ENCODE results near the gene IL25.
"Not testable (repeated sequence)": the region's sequence is repeated elsewhere in the genome, so short reads cannot be mapped to it uniquely, and the experiment has no call there.

IL25 gene

GRCh38 chr14:23372509-23372908 lies at the start of gene IL25:
IL25 (plus strand) TSS chr14:23372809.
- DNase-seq = no peak

DNA sequence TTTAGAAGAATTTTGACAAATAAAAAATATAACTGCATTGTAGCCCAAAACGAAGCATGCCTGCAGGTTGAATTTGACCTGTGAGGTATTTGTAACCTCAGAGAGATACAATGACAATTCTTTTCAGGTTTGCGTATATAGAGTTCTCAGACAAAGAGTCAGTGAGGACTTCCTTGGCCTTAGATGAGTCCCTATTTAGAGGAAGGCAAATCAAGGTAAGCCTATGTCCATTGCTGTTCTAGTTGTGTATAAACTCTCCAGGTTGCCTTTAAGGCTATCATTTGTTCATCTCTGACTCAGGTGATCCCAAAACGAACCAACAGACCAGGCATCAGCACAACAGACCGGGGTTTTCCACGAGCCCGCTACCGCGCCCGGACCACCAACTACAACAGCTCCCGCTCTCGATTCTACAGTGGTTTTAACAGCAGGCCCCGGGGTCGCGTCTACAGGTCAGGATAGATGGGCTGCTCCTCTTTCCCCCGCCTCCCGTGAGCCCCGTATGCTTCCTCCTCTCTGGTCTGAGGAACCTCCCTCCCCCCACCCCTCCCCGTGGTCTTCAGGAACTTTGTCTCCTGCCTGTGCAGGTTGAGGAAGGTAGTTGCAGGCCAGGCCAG lies 48.7 kb upstream of the IL25 start:
- no peak for DNase-seq

- no peak for DNase-seq
These were observed 48.2 kb upstream of the IL25 start for GRCh38 chr14:23324455-23324846.

GRCh38 chr14:23324993-23325392 lies 47.6 kb upstream of the IL25 start:
- DNase-seq = no peak

DNA sequence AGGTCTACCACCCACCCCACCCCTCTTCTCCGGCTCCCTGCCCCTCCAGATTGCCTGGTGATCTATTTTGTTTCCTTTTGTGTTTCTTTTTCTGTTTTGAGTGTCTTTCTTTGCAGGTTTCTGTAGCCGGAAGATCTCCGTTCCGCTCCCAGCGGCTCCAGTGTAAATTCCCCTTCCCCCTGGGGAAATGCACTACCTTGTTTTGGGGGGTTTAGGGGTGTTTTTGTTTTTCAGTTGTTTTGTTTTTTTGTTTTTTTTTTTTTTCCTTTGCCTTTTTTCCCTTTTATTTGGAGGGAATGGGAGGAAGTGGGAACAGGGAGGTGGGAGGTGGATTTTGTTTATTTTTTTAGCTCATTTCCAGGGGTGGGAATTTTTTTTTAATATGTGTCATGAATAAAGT lies 46.9 kb upstream of the IL25 start:
- not testable (repeated sequence) for DNase-seq

DNA sequence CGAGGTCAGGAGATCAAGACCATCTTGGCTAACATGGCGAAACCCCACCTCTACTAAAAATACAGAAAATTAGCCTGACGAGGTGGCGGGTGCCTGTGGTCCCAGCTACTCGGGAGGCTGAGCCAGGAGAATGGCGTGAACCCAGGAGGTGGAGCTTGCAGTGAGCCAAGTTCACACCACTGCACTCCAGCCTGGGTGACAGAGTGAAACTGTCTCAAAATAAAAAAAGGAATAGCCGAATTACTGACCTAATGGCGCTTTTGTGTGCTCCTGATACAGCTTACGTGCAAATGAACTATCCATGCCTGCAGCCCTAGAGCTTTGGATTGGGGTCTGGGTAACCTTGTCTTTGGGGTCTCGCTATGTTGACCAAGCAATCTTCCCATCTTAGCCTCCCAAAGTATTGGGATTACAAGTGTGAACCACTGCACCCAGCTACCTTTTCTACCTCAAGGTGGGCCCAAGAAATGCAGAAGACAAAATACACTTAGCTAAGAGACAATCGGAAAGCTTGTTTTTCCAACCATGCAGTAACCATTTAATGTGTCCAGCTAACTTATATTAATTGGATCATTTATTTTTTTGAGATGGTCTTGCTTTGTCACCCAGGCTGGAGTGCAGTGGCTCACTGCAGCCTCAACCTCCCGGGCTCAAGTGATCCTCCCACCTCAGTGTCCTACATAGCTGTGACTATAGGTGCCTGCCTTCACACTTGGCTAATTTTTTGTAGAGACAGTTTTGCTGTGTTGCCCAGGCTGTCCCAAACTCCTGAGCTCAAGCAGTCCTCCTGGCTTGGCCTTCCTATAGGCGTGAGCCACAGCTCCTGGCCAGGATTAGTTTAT lies 45.9 kb upstream of the IL25 start:
- DNase-seq = no peak

DNA sequence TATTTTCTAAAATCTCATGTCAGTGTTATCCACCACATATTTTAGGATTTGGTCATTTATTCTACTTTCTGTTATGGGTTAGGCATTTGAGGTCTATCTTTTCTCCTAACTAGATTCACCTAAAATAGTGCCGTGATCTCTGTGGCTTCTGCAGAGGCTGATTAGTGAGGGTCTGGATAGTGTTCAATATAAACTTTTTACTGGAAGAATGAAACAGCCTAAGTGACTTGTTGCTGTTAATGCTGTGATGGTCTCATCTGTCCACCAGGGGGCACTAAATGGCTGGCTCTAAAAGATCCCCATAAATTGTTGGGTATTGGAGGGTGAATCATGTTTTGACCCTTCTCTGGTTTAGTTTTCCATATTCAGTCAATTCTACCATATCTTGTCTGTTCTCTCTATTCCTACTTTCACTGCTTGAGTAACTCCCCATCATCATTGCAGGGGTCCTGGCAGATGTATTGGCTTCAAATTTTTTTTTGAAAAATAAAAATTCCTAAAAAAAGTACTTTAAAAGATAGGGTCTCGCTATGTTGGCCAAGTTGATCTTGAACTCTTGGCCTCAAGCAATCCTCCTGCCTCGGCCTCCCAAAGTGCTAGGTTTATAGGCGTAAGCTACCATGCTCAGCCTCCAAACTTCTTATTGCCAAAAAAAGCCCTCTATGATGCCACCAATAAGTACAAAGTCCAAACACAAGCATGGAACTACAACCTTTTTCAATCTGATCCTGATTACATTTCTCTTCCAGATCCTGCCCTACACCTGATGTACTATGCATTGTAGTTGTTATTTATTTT lies 44.5 kb upstream of the IL25 start:
- peak; percentile 64 to 72 for DNase-seq

DNA sequence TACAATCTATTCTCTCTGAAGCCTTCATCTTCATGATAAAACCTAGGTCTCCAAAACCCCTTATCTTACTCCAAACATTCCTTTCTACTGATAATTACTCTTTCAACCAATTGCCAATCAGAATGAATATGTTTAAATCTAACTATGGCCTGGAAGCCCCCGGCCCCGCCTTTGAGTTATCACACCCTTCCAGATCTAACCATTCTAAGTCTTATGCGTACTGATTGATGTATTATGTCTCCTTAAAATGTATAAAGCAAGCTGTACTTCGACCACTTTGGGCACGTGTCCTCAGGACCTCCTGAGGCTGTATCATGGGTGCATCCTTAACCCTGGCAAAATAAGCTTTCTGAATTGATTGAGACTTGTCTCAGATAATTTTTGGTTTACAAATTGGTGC lies 37.0 kb upstream of the IL25 start:
- DNase-seq = no peak

DNA sequence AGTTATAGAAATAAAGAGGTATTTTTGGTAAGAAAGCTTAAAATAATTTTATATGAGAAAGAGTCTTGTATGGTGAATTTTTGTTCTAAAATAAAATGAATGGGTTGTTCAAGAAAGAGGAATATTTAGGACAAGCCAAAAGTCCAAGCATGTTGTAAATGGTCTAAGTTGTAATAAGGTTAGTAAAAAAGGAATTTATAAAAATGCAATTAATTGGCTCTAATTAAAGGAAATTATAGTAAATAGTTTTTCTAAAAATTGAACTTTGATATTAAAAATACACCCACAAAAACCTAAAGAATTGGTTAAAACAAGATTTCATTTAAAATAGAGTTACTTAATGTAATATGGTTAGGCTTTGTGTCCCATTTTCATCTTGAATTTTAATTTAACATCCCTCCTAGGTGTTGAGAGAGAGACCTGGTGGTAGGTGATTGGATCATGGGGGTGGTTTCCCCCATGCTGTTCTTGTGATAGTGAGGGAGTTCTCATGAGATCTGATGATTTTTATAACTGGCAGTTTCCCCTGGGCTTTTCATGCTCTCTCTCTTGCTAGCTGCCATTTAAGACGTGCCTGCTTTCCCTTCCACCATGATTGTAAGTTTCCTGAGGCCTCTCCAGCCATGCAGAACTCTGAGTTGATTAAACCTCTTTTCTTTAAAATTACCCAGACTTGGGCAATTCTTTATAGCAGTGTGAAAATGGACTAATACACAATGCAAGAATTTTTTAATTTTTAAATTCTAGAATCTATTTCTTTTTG lies 32.9 kb upstream of the IL25 start:
- no peak for DNase-seq

- DNase-seq = no peak
These were observed 28.1 kb upstream of the IL25 start for GRCh38 chr14:23344481-23344880.

DNA sequence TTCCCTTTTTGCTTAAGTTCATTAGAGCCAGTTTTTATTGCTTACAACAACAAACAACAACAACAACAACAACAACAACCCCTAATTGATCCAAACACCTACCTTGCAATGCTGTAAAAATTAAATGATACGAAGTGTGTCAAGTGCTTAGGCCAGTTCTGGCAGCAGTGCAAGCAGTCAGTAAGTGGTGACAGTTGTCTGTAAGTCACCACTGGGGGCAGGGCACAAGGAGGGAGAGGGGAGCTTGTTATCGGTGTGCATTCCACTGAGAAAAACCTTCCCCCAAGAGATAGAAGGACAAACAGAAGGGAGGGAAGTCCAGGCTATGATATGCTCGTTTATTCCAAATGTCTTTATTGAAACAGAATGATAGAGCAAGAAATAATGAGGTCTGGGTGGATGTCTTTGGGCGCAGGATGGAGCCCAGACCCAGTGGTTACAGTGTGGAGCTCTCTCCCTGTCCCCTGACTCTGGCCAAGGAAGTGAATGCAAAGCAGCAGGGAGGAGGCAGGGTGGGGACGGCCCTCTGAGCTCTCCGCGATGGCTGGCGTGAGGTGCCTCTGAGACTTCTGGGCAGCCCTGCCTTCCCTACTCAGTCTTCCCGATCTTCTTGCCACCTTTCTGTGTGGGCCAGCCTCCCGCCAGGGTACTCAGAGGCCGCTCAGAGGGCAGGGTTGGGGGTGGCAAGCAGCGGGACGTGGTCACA lies 26.5 kb upstream of the IL25 start:
- no peak for DNase-seq

DNA sequence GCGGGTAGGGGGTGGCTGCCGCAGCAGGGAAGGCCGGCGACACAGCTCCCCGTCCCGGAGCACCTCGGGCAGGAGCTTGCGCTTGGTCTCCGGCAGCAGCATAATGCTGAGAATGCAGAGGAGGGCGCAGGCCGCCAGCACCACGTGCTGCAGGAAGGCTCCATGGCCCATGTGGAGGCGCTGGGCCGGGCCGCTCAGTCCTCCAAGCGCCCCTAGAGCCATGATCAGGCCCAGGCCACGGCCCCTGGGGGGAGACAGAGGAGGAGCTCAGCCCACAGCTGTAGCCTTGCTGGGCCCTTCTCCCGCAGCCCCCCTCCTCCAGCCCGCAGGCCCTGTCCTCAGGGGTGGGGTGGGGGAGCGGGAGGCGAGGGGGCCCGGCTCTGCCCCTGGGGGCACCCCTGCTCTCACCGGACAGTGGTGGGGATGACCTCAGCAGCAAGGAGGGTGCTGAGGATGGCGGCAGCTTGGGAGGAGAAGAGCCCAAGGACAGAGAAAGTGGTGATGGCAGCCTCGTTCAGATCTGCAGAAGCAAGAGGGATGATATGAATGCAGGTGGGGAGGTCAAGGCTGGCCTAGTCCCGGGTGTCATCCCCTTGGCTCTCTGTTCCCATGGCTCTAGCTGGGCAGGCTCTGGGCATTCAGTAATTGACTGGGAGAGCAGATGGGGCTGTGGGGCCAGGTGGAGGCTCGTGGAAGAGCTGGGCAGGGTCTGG lies 25.8 kb upstream of the IL25 start:
- DNase-seq = no peak

GRCh38 chr14:23347406-23348296 lies 25.0 kb upstream of the IL25 start:
- no peak for DNase-seq

- DNase-seq = no peak
These were observed 24.3 kb upstream of the IL25 start for GRCh38 chr14:23348297-23348655.

- DNase-seq = no peak
These were observed 23.3 kb upstream of the IL25 start for GRCh38 chr14:23349156-23349845.

DNA sequence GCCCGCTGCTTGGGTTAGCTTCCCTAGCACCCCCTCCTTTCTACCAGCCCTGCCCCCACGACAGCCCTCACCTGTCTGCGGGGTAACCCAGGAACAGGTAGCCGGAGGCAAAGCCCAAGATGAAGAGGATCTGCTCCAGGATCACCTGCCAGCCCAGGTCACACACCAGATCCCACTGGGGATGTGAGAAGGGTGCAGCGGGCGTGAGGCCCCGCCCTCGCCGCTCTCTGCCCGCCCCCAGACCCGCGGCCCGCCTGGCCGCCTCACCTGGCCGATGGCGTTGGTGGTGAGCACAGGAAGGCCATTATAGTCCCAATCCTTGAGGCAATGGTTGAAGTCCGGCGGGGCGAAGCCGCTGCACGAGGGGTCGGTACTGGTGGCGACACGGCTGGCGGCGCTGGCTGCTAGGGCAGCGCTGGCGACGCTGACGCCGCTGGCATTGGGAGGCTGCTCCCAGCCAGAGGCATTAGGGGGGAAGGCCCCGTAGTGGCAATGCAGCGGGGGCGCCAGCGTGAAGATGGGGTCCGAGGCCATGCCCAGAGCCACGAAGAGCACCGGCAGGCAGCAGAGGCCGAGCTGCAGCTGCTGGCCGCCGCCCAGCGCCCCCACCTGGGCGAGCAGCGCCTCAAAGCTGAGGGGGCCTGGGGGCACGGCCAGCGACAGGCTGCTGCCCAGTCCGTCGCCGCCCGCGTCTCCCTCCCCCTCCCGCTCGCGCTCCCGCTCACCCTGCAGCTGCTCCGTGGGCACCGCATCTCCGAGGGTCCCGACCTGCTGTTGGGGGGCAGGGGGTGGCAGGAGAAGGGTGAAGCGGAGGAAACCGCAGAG lies 20.7 kb upstream of the IL25 start:
- DNase-seq = no peak

GRCh38 chr14:23352506-23353432 lies 19.8 kb upstream of the IL25 start, which contains the start of gene SLC22A17:
SLC22A17 (minus strand) TSS chr14:23352887.
- peak; percentile 56 to 66 for DNase-seq

DNA sequence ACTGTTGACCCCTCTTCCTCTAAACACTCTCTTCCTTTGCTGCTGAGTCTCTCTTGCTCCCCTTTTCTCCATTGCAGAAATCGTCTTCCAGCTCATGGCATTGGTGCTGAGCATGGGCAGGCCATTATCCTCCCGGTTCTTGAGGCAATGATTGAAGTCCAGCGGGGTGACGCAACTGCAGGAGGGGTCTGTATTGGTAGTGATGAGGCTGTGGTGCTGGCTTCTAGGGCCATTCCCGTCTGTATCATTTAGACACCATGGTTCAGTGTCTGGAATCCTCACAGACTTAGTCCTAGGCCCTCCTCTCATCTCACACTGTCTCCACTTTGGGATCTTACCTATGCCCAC lies 19.2 kb upstream of the IL25 start:
- no peak for DNase-seq

Measured in stimulated activated CD4-positive, alpha-beta T cell treated with anti-CD3 and anti-CD28 coated beads, Interleukin-2, amount 100 ng/mL, for 24 hours (primary cell).